SIG-M5 (cell line): ENCODE measurements around the gene COL8A2.

Experiments used
- DNase-seq: peaks from one replicate; lab custom pipeline; 2025; lab: John Stamatoyannopoulos, UW

COL8A2 gene

GRCh38 chr1:36109041-36109679 lies 15.9 kb downstream of the COL8A2 start:
- DNase-seq: no peak

- no peak for DNase-seq
Measured at GRCh38 chr1:36108314-36108713, 16.7 kb downstream of the COL8A2 start.

- DNase-seq: no peak
Measured at GRCh38 chr1:36107394-36107793, 17.6 kb downstream of the COL8A2 start.

GRCh38 chr1:36106269-36106668 lies 18.8 kb downstream of the COL8A2 start:
- DNase-seq: no peak

GRCh38 chr1:36101546-36101945 lies 23.5 kb downstream of the COL8A2 start:
- no peak for DNase-seq

GRCh38 chr1:36100376-36100775 lies 24.6 kb downstream of the COL8A2 start:
- DNase-seq: no peak

- DNase-seq: no peak
Measured at GRCh38 chr1:36099681-36100341, 25.2 kb downstream of the COL8A2 start.

GRCh38 chr1:36098650-36099365 lies 26.2 kb downstream of the COL8A2 start:
- no peak for DNase-seq

- no peak for DNase-seq
Measured at GRCh38 chr1:36097693-36098585, 27.1 kb downstream of the COL8A2 start.

- DNase-seq: no peak
Measured at GRCh38 chr1:36096500-36097432, 28.3 kb downstream of the COL8A2 start.

- no peak for DNase-seq
Measured at GRCh38 chr1:36095760-36096405, 29.1 kb downstream of the COL8A2 start.

GRCh38 chr1:36094621-36095061 lies 30.4 kb downstream of the COL8A2 start:
- no peak for DNase-seq

GRCh38 chr1:36093929-36094328 lies 31.1 kb downstream of the COL8A2 start:
- DNase-seq: no peak

- no peak for DNase-seq
Measured at GRCh38 chr1:36093226-36093625, 31.8 kb downstream of the COL8A2 start.

GRCh38 chr1:36092798-36093185 lies 32.2 kb downstream of the COL8A2 start:
- no peak for DNase-seq

- no peak for DNase-seq
Measured at GRCh38 chr1:36092166-36092797, 32.7 kb downstream of the COL8A2 start.

- no peak for DNase-seq
Measured at GRCh38 chr1:36091698-36092097, 33.3 kb downstream of the COL8A2 start.

GRCh38 chr1:36091141-36091540 lies 33.9 kb downstream of the COL8A2 start:
- DNase-seq: no peak

- DNase-seq: no peak
Measured at GRCh38 chr1:36089393-36090121, 35.5 kb downstream of the COL8A2 start.
